Measurements from ENCODE around the gene DSCAML1.

Gene DSCAML1

GRCh38 chr11:117442049-117442868 lies 354.8 kb downstream of the DSCAML1 start:
- DNase-seq, result no peak

GRCh38 chr11:117441146-117441975 lies 355.7 kb downstream of the DSCAML1 start:
- no peak for DNase-seq

GRCh38 chr11:117440258-117440657 lies 356.8 kb downstream of the DSCAML1 start:
- DNase-seq, result no peak

- DNase-seq, result no peak
Measured at GRCh38 chr11:117439256-117439655, 357.8 kb downstream of the DSCAML1 start.

GRCh38 chr11:117438371-117439000 lies 358.5 kb downstream of the DSCAML1 start:
- no peak for DNase-seq

GRCh38 chr11:117437791-117438130 lies 359.3 kb downstream of the DSCAML1 start:
- DNase-seq, result no peak

- DNase-seq, result no peak
Measured at GRCh38 chr11:117437041-117437790, 359.8 kb downstream of the DSCAML1 start.

GRCh38 chr11:117435326-117435725 lies 361.7 kb downstream of the DSCAML1 start:
- no peak for DNase-seq

GRCh38 chr11:117434481-117434880 lies 362.5 kb downstream of the DSCAML1 start:
- DNase-seq, result no peak

GRCh38 chr11:117433717-117434116 lies 363.3 kb downstream of the DSCAML1 start:
- DNase-seq, result no peak

- no peak for DNase-seq
Measured at GRCh38 chr11:117431436-117431835, 365.6 kb downstream of the DSCAML1 start.

GRCh38 chr11:117430293-117430955 lies 366.6 kb downstream of the DSCAML1 start:
- no peak for DNase-seq

GRCh38 chr11:117428856-117429229 lies 368.2 kb downstream of the DSCAML1 start:
- DNase-seq, result no peak

GRCh38 chr11:117428186-117428855 lies 368.7 kb downstream of the DSCAML1 start:
- DNase-seq, result no peak

GRCh38 chr11:117427356-117427874 lies 369.6 kb downstream of the DSCAML1 start:
- DNase-seq, result no peak

GRCh38 chr11:117426941-117427340 lies 370.1 kb downstream of the DSCAML1 start:
- DNase-seq, result no peak

GRCh38 chr11:117426297-117426685 lies 370.7 kb downstream of the DSCAML1 start:
- peak; percentile 43 for DNase-seq

- DNase-seq, result no peak
Measured at GRCh38 chr11:117425679-117426296, 371.2 kb downstream of the DSCAML1 start.

- DNase-seq, result peak; percentile 21
Measured at GRCh38 chr11:117424781-117425180, 372.2 kb downstream of the DSCAML1 start.

- no peak for DNase-seq
Measured at GRCh38 chr11:117423046-117423575, 373.9 kb downstream of the DSCAML1 start.
